RPMI7951 (cell line): Measurements from ENCODE around the gene IFI16. TPM values are rescaled to one million over a fixed set of nuclear protein-coding genes. Genes with fewer than 3 reads are reported as not detected.
"Not testable (repeated sequence)": the region's sequence is repeated elsewhere in the genome, so short reads cannot be mapped to it uniquely, and the experiment has no call there.

Experiments used
- DNase-seq: peaks from one replicate; pipeline ENCODE4 v3.0.0-alpha.2; 2012; ENCODE audit warnings: low read depth
- total RNA-seq: library from RNA; depleted of rRNA; stranded (reverse); fragments of >200 nt; shearing (Covaris generic); gene quantifications from 2 replicates; pipeline ENCODE4 v1.2.3, GENCODE V29; 2014; rRNA removed

The IFI16 gene
- total RNA-seq = 40.9 and 55.9 TPM in 2 replicates

- DNase-seq = peak; percentile 92
Observed at GRCh38 chr1:159009704-159010361, at the start of gene IFI16. TSS of gene IFI16 (plus strand) at chr1:159009907. CDS start at chr1:159014681, 4,774 bp downstream.

GRCh38 chr1:158961178-158961577, 48.5 kb upstream of the IFI16 start:
- DNase-seq = no peak

GRCh38 chr1:158962983-158963382, 46.7 kb upstream of the IFI16 start:
- DNase-seq = no peak

GRCh38 chr1:158969166-158969565, 40.5 kb upstream of the IFI16 start:
- no peak for DNase-seq

- no peak for DNase-seq
Observed at GRCh38 chr1:158969855-158970254, 39.9 kb upstream of the IFI16 start.

- no peak for DNase-seq
Observed at GRCh38 chr1:158972841-158973240, 36.9 kb upstream of the IFI16 start.

- DNase-seq = no peak
Observed at GRCh38 chr1:158976219-158976618, 33.5 kb upstream of the IFI16 start.

- DNase-seq = no peak
Observed at GRCh38 chr1:158978730-158979129, 31.0 kb upstream of the IFI16 start.

- no peak for DNase-seq
Observed at GRCh38 chr1:158979229-158979628, 30.5 kb upstream of the IFI16 start.

- no peak for DNase-seq
Observed at GRCh38 chr1:158983235-158983634, 26.5 kb upstream of the IFI16 start.

GRCh38 chr1:158984386-158984785, 25.3 kb upstream of the IFI16 start:
- DNase-seq = no peak

- DNase-seq = peak; percentile 37
Observed at GRCh38 chr1:158989424-158989823, 20.3 kb upstream of the IFI16 start.

GRCh38 chr1:158992787-158993312, 16.9 kb upstream of the IFI16 start:
- DNase-seq = no peak

- DNase-seq = peak; percentile 35
Observed at GRCh38 chr1:158996998-158997397, 12.7 kb upstream of the IFI16 start.

GRCh38 chr1:158998037-158998780, 11.5 kb upstream of the IFI16 start:
- DNase-seq = no peak

- DNase-seq = peak; percentile 52
Observed at GRCh38 chr1:158998781-158999161, 10.9 kb upstream of the IFI16 start.

- peak; percentile 95 for DNase-seq
Observed at GRCh38 chr1:158999316-159000069, 10.2 kb upstream of the IFI16 start.

GRCh38 chr1:159000070-159000409, 9.7 kb upstream of the IFI16 start:
- DNase-seq = no peak

GRCh38 chr1:159000625-159001024, 9.1 kb upstream of the IFI16 start:
- peak; percentile 90 for DNase-seq

- no peak for DNase-seq
Observed at GRCh38 chr1:159005161-159005560, 4.5 kb upstream of the IFI16 start.

GRCh38 chr1:159005676-159006075, 4.0 kb upstream of the IFI16 start:
- DNase-seq = no peak

GRCh38 chr1:159006210-159006807, 3.4 kb upstream of the IFI16 start:
- DNase-seq = not testable (repeated sequence)
